Parathyroid adenoma (tissue), 2 donors: ENCODE data around the gene BEGAIN.

Experiments
- H2AFZ ChIP-seq: fragments of 300-600 bp; sonication (generic); one replicate; pipeline ENCODE4 v1.7.0; 2017; ENCODE audit warnings: antibody characterized with exemption, mild to moderate bottlenecking
- H3K27ac ChIP-seq: fragments of 300-600 bp; sonication (generic); one replicate; pipeline ENCODE4 v1.7.0; 2017
- H3K27me3 ChIP-seq: fragments of 300-600 bp; sonication (generic); one replicate; pipeline ENCODE4 v1.7.0; 2017; ENCODE audit warnings: low read length; ENCODE audit not compliant: control insufficient read depth, insufficient read depth
- H3K36me3 ChIP-seq: fragments of 300-600 bp; sonication (generic); one replicate; pipeline ENCODE4 v1.7.0; 2017; ENCODE audit warnings: low read length; ENCODE audit not compliant: control insufficient read depth, insufficient read depth
- H3K4me1 ChIP-seq: fragments of 300-600 bp; sonication (generic); one replicate; pipeline ENCODE4 v1.7.0; 2017; ENCODE audit warnings: control low read depth
- H3K4me2 ChIP-seq: fragments of 300-600 bp; sonication (generic); one replicate; pipeline ENCODE4 v1.7.0; 2017; ENCODE audit warnings: low read length
- H3K4me3 ChIP-seq: fragments of 300-600 bp; sonication (generic); one replicate; pipeline ENCODE4 v1.7.0; 2017; ENCODE audit warnings: low read depth, low read length
- H3K79me2 ChIP-seq: fragments of 300-600 bp; sonication (generic); one replicate; pipeline ENCODE4 v1.7.0; 2017; ENCODE audit warnings: control low read depth
- H3K9ac ChIP-seq: fragments of 300-600 bp; sonication (generic); one replicate; pipeline ENCODE4 v1.7.0; 2017; ENCODE audit warnings: mild to moderate bottlenecking
- H3K9me3 ChIP-seq: fragments of 300-600 bp; sonication (generic); one replicate; pipeline ENCODE4 v1.7.0; 2017; ENCODE audit warnings: low read length; ENCODE audit not compliant: control insufficient read depth
- TF ChIP-seq, protein P1 (sequence below): fragments of 300-600 bp; sonication (generic); IDR thresholded peaks from one replicate; pipeline ENCODE4 v1.7.0; 2017; ENCODE audit warnings: antibody characterized with exemption, mild to moderate bottlenecking
- donor health status: primary hyperparathyroidism.

The BEGAIN gene

DNA sequence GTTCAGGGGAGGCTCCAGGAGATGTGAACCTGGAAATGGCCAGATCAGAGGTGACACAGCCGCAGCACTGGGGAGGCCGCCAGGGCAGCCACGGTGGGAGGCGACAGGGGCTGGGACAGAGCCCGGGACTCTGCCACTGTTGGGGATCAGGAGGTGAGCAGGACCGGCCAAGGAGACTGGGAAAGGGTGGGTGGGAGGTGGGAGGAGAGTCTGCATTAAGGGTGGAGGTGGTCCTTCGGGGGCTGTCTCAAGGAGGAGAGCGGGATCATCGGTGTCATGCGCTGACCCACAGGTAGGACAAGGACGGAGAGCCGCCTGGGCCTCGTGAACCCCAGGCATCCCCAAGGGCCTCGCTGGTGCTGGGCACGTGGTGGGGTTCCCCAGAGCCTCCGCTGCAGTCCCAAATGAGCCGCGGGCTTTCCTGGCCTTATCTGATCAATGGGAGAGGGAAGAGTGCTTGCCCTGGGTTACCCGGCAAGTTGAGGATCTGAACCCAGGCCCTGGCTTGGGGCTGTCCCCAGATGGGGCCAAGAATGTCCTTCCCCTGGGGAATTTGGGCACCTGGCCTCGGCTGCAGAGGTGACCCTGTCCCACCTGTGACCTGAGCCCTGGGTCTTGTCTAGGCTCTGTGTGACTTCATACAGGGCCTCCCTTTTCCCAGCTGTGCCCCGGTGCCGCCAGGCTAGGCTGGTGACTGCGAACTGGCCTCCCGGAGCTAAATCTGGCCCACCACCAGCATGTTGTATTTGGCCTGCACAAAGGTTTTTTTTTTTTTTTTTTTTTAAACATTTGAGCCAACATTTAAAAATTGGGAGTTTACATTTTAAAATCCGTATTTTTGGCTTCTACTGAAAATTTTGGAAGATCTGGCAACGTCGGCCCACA lies 13.2 kb downstream of the BEGAIN start:
- no peak overlapping the region for H3K4me2 ChIP-seq
- no peak overlapping the region for H3K9ac ChIP-seq
- no peaks in the 10 kb centered on the region for H3K4me1 ChIP-seq
- no peaks in the 10 kb centered on the region for H3K36me3 ChIP-seq
- H3K4me3 ChIP-seq, result no peak overlapping the region
- H3K27me3 ChIP-seq, result no peaks in the 10 kb centered on the region
- H3K9me3 ChIP-seq, result no peaks in the 10 kb centered on the region
- no peak overlapping the region for H3K27ac ChIP-seq
- H3K79me2 ChIP-seq, result no peaks in the 10 kb centered on the region
- TF ChIP-seq, protein P1, sequence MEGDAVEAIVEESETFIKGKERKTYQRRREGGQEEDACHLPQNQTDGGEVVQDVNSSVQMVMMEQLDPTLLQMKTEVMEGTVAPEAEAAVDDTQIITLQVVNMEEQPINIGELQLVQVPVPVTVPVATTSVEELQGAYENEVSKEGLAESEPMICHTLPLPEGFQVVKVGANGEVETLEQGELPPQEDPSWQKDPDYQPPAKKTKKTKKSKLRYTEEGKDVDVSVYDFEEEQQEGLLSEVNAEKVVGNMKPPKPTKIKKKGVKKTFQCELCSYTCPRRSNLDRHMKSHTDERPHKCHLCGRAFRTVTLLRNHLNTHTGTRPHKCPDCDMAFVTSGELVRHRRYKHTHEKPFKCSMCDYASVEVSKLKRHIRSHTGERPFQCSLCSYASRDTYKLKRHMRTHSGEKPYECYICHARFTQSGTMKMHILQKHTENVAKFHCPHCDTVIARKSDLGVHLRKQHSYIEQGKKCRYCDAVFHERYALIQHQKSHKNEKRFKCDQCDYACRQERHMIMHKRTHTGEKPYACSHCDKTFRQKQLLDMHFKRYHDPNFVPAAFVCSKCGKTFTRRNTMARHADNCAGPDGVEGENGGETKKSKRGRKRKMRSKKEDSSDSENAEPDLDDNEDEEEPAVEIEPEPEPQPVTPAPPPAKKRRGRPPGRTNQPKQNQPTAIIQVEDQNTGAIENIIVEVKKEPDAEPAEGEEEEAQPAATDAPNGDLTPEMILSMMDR, result no peak
- no peak overlapping the region for H2AFZ ChIP-seq

DNA sequence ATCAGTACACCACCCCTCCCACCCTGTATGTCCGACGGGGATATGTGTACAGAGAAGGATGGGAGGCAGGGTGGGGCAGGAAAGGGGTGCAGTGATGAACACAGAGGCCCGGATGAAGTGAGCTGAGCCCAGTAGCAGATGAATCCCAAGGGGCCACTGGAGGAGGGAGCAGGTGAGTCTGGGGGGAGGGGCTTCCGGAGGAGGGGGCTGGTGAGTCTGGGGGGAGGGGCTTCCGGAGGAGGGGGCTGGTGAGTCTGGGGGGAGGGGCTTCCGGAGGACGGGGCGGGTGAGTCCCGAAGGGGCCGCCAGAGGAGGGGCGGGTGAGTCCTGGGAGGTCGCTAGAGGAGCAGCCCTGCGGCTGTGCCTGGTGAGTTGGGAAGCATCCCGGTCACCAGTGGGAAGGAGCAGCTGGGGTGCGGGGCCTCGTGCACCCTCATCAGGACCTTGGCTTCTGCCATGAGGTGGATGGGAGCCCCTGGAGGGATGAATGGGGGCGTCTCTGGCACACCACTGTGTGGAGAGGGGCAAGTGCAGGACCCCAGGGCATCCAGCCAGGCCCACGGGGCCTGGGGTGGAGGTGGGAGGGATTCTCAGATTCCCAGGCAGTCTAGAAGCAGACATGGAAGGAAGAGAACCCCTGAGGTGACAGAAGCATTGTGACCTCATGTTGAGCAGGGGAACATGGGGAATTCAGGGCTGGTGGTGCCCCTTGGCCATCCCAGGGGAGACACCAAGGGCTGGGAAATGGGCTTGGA lies 14.0 kb downstream of the BEGAIN start:
- H3K9ac ChIP-seq, result no peak overlapping the region
- no peaks in the 10 kb centered on the region for H3K27me3 ChIP-seq

DNA sequence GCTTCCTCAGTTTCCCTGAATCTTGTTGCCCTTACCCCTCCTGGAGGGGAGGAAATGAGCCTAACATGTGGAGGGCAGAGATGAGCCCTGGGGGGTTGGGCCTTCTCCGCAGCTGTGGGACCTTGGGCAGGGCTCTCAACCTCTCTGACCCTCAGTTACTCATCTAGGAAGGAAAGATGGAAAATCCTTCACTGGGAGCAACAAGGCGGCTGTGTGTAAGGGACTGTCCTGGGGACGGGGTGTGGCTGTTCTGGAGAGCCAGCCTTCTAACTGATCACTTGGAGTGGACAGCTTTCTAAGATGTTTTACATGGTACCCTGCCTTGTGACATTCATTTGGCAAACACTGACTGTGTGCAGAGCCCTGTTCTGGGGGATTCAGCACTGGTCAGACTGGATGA lies 14.7 kb downstream of the BEGAIN start:
- TF ChIP-seq, protein P1, result no peak
- Histone ChIP-seq H3K27ac (no peak overlapping the region), H2AFZ (no peak overlapping the region), H3K4me1 (no peaks in the 10 kb centered on the region), H3K36me3 (no peaks in the 10 kb centered on the region), H3K9me3 (no peaks in the 10 kb centered on the region), H3K27me3 (no peaks in the 10 kb centered on the region), H3K79me2 (no peaks in the 10 kb centered on the region), H3K9ac (no peak overlapping the region), H3K4me3 (no peak overlapping the region), H3K4me2 (no peak overlapping the region)

More for the DNA sequence above, 14.0 kb downstream of the BEGAIN start:
- Histone ChIP-seq H3K4me2 (no peak overlapping the region), H3K27ac (no peak overlapping the region), H3K9me3 (no peaks in the 10 kb centered on the region), H3K4me3 (no peak overlapping the region), H3K79me2 (no peaks in the 10 kb centered on the region), H3K36me3 (no peaks in the 10 kb centered on the region), H3K4me1 (no peaks in the 10 kb centered on the region), H2AFZ (no peak overlapping the region)
- TF ChIP-seq, protein P1, result no peak

DNA sequence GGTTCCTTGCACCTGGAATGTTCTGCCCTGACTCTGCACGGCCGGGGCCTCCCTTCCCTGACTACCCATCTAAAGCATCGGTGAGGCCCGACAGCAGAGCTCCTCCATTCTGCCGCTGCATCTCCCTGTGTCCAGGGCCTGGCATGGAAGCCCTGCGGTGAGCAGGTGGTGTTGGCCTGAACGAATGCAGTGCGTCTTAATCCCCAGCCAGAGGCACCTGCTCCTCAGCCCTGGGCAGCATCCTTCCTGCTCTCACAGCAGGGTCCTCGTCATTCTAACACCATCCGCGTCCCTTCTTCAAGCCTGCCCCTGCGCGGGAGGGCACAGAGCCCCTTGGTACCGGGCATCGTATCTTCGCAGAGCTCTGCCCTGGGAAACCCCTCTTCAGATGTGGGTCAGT lies 15.4 kb downstream of the BEGAIN start:
- Histone ChIP-seq H3K36me3 (no peaks in the 10 kb centered on the region), H3K27me3 (no peaks in the 10 kb centered on the region), H3K4me1 (peaks cover under 1% of the 10 kb centered on the region), H3K27ac (no peak overlapping the region), H3K9ac (no peak overlapping the region), H3K9me3 (no peaks in the 10 kb centered on the region), H3K79me2 (peaks cover under 1% of the 10 kb centered on the region), H3K4me3 (no peak overlapping the region), H3K4me2 (no peak overlapping the region), H2AFZ (no peak overlapping the region)
- TF ChIP-seq, protein P1, result no peak
